Measurements from ENCODE around the gene SUGCT. TPM values are rescaled to one million over a fixed set of nuclear protein-coding genes. Genes with fewer than 3 reads are reported as not detected.

SUGCT gene
- total and polyA plus RNA-seq, 2 of the 13 experiments (the other 11 are each of a cell fraction or from before 2014, with no cell fraction given) = 10.1 to 22.2 TPM

DNA sequence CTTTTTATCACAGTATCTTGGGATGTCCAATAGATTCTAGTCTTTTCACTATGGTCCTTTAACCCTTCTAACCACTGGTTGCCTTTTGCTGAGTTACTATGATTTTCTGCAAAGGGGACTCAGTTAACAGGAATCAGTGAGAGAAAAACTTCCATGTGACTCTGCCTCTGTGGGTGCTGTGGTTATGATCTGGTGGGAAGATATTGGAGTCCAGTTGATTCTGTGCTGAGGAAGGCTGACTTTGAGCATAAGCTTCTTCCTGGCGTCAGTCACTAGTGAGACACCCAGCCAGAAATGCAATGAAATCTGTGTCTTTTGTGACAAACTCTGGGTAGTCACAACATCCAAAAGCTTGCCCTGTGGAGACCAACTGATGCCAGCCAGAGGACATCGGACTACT is 648.0 kb downstream of the SUGCT start (continued):
- TF ChIP-seq, protein P1, sequence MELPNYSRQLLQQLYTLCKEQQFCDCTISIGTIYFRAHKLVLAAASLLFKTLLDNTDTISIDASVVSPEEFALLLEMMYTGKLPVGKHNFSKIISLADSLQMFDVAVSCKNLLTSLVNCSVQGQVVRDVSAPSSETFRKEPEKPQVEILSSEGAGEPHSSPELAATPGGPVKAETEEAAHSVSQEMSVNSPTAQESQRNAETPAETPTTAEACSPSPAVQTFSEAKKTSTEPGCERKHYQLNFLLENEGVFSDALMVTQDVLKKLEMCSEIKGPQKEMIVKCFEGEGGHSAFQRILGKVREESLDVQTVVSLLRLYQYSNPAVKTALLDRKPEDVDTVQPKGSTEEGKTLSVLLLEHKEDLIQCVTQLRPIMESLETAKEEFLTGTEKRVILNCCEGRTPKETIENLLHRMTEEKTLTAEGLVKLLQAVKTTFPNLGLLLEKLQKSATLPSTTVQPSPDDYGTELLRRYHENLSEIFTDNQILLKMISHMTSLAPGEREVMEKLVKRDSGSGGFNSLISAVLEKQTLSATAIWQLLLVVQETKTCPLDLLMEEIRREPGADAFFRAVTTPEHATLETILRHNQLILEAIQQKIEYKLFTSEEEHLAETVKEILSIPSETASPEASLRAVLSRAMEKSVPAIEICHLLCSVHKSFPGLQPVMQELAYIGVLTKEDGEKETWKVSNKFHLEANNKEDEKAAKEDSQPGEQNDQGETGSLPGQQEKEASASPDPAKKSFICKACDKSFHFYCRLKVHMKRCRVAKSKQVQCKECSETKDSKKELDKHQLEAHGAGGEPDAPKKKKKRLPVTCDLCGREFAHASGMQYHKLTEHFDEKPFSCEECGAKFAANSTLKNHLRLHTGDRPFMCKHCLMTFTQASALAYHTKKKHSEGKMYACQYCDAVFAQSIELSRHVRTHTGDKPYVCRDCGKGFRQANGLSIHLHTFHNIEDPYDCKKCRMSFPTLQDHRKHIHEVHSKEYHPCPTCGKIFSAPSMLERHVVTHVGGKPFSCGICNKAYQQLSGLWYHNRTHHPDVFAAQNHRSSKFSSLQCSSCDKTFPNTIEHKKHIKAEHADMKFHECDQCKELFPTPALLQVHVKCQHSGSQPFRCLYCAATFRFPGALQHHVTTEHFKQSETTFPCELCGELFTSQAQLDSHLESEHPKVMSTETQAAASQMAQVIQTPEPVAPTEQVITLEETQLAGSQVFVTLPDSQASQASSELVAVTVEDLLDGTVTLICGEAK (IDR thresholded peaks at IDR 0.05) = no peak
- TF ChIP-seq, protein P1 (CRISPR knock-in tag; IDR thresholded peaks at IDR 0.05) = no peak
- no peak for TF ChIP-seq NFATC3 (CRISPR knock-in tag; IDR thresholded peaks at IDR 0.05)
- TF ChIP-seq, protein P2, sequence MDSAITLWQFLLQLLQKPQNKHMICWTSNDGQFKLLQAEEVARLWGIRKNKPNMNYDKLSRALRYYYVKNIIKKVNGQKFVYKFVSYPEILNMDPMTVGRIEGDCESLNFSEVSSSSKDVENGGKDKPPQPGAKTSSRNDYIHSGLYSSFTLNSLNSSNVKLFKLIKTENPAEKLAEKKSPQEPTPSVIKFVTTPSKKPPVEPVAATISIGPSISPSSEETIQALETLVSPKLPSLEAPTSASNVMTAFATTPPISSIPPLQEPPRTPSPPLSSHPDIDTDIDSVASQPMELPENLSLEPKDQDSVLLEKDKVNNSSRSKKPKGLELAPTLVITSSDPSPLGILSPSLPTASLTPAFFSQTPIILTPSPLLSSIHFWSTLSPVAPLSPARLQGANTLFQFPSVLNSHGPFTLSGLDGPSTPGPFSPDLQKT (CRISPR knock-in tag; IDR thresholded peaks at IDR 0.05; ENCODE audit: borderline replicate concordance) = no peak
- no peak for TF ChIP-seq ZNF383 (CRISPR knock-in tag; IDR thresholded peaks at IDR 0.05; ENCODE audit: borderline replicate concordance)
- no peak for TF ChIP-seq ZNF749 (CRISPR knock-in tag; IDR thresholded peaks at IDR 0.05; ENCODE audit: borderline replicate concordance)
- TF ChIP-seq, protein P3, sequence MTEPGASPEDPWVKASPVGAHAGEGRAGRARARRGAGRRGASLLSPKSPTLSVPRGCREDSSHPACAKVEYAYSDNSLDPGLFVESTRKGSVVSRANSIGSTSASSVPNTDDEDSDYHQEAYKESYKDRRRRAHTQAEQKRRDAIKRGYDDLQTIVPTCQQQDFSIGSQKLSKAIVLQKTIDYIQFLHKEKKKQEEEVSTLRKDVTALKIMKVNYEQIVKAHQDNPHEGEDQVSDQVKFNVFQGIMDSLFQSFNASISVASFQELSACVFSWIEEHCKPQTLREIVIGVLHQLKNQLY (CRISPR knock-in tag; IDR thresholded peaks at IDR 0.05) = no peak
- TF ChIP-seq TGIF2 (CRISPR knock-in tag; IDR thresholded peaks at IDR 0.05) = no peak
- TF ChIP-seq ZFP82 (CRISPR knock-in tag; IDR thresholded peaks at IDR 0.05; ENCODE audit: borderline replicate concordance) = no peak
- no peak for TF ChIP-seq ZBTB20 (CRISPR knock-in tag; IDR thresholded peaks at IDR 0.05; ENCODE audit: borderline replicate concordance, low read depth)
- TF ChIP-seq ZNF124 (CRISPR knock-in tag; IDR thresholded peaks at IDR 0.05) = no peak
- no peak for TF ChIP-seq CREM (IDR thresholded peaks at IDR 0.05)
- no peak for TF ChIP-seq CREM (CRISPR knock-in tag; IDR thresholded peaks at IDR 0.05)
- TF ChIP-seq RFX5 (IDR thresholded peaks at IDR 0.05; ENCODE audit: low read depth, low read length) = no peak
- no peak for TF ChIP-seq FLYWCH1 (CRISPR knock-in tag; IDR thresholded peaks at IDR 0.05)
